GM19025 (cell line): ENCODE data around the gene TCP11.

ENCODE experiments used
- ATAC-seq: cut with Tn5 transposase; IDR thresholded peaks from one replicate; pipeline ENCODE4 v1.9.1; 2021; ENCODE audit warnings: mild to moderate bottlenecking, low read depth, moderate library complexity; ENCODE audit not compliant: unreplicated experiment

The TCP11 gene

GRCh38 chr6:35096129-35096862 lies 44.8 kb downstream of the TCP11 start:
- ATAC-seq: no peak

DNA sequence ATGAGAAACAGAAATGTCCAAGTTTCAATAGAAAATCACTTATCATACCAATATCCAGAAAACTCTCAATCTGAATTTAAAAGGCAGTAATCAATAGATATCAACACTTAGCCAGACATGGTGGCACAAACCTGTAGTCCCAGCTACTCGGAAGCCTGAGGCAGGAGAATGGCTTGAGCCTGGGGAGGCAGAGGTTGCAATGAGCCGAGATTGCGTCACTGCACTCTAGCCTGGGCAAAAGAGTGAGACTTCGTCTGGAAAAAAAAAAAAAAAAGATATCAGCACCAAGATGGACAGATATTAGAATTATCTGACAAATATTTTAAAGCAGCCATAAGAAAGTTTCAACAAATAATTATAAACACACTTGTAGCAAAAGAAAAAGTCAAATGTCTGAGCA lies 47.0 kb downstream of the TCP11 start:
- no peak for ATAC-seq

DNA sequence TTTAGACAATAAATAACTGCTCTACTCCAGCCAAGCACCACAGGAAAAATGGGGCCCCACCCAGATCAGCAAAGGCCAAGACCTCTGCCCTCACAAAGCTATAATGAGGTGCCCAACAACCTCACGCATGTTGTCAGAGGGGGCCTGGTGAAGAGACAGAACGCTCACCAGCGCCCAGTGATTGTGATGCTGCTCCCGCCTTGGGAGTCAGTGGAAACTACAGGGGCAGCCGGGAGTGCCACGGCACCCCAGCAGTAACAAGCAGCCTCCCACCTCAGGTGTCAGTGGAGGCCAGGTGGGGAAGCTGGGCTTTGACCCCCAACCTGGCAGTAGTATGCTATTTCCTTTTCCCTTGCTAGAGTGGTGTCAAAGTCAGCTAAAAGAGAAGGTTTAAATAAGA lies 47.4 kb downstream of the TCP11 start:
- no peak for ATAC-seq

- ATAC-seq: no peak
These were observed 48.1 kb downstream of the TCP11 start for GRCh38 chr6:35093118-35093445.

DNA sequence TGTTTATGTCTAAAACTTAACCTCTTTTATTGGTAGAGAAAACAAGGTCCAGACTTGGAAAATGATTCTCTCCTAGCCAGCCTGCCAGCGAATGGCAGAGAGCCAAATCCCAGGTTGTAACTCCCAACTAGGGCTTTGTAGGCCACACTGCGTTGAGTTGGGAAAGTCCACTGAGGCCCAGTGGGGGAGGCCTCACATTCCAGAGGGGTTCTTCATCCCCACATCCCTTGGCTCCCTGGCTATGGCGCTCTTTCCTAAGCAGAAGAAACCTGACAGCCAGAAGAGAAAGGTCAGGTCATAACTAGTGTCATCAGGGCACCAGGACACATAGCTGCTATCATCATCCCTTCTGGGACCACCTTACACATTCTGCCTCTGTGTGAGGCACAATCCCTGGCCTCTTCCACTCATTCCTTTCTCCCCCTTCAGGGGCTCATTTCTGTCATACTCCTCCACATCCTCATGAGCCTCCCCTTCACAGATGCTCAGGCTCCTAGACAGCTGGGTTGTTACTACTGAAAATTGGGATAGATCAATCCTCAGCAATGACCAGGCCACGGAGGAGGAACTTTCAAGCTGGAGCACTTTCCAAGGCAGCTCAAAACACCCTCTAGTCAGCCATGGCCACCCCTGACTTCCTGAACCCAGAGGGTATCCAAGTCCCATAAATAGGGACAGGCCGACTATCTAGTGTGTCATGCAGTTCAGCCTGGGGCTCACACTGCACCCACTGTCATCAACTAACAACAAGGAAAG lies 48.6 kb downstream of the TCP11 start:
- ATAC-seq: no peak

DNA sequence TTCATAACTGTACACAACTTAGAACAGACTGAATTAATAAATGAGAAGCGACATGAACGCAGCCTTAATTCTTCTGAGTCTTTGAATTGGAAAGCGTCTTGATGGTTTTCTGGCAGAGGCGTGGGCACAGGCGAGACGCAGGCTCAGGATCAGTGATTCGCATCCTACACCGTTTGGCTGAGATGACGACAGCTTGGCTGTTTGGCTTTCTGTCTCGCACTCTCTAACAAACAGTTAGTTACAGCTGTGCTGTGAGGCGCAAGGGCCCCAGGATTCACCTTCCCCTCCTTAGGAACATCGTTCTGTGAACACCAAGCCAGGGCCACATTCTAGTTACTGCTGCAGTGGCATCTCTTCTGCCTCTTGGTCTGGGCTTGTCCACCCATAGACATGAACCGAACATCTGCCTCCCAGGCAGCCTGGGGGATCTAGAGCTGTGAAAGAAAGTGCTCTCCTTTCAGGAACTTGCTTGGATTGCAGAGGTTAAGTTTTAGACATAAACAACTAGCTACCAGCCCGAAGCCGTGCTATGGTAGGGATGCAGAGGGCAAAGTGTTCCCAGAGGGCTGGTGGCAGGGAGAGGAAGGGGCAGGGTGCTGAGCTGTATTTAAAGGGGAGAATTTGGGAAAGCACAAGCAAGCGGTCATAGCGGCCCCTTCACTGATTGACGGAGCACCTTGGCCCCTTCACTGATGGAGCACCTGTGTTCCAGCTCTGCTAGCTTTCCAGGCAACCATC lies 49.6 kb downstream of the TCP11 start:
- no peak for ATAC-seq

DNA sequence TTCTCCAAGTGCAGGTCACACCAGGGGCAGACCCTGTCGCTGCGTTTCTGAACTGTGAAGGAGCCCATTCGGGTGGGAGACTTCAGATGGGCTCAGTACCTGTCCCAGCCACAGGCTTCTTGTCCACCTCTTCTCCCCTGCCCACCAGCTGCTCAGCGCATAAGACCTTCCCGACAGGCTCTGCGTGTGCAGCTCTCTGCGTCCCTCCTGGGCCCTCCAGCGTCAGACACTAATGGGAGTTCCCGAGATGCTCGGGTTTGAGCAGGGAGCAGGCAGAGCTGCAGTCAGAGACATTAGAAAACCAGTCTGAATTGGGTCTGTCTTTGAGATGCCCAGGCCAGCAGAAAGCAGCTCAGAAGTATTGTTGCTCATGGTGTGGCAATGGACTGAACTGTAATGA lies 50.4 kb downstream of the TCP11 start:
- no peak for ATAC-seq

DNA sequence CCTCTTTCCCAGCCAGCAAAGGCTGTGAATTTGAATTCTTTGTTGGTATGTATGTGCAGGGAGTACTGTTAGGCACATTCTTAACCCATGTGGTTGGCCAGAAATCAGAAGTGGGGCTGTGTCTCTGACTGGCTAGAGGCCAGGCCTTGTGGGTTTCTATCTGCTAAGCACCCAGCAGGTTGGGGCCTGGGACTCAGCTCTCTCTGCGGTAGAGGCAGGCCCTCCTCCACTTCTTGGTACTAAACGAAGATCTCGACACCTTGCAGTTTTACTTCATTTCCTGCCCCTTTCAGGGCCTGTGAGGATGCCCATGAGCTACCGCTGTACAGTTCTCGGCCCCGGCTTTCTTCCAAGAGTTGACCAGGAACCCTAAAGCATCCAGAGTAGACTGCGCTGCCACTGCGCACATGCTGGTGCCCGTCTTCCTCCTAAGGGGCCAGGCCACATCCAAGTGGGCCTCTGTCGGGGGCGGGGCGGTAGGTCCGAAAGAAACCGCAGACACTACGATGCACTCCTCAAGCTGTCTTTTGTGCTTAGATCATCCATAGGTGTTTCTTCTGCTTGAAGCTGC lies 51.1 kb downstream of the TCP11 start:
- ATAC-seq: no peak

GRCh38 chr6:35089216-35089934 lies 51.8 kb downstream of the TCP11 start:
- ATAC-seq: no peak

DNA sequence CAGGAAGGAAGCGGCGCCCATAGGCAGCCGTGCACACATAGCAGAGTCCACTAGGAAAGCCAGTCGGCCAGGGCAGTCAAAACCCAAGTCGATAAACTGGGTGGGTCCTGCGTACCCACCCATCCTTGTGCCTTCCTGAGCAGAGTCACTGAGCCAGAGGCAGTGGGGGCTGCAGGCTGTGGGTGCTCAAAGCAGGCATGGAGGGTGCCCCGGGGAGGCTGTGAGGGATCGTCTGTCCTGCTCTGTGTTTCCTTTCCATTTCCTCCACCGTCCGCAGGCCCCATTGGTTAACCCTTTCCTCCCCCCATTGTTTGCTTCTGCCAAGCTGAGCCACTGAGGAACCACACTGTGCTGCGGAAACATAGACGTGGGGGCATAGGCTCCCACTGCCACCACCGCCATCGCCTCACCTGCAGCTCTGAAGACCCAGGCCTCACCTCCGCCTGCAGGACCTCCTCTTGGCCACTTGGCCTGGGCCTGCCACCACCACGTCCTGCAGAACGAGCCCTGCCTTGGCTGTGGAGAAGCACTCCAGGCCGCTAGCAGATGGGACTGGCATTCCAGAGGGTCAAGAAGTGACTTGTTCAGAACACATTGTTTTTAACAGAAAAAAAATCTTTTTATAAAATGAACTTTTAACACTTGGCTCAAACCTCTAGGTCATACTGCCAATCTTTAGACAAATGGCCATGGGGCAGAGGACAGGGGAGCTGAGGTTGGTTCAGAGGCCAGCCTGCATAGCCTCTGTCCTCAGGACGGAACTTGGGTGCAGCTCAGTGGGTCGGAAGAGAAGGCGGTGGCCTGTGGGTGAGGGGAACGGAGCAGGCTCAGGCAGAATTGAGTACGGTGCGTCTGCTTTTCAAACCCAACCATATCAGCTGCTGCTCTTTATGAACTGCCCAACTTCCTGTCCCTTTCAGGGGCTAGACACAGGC lies 52.6 kb downstream of the TCP11 start:
- ATAC-seq: no peak

GRCh38 chr6:35087361-35088280 lies 53.5 kb downstream of the TCP11 start:
- no peak for ATAC-seq

DNA sequence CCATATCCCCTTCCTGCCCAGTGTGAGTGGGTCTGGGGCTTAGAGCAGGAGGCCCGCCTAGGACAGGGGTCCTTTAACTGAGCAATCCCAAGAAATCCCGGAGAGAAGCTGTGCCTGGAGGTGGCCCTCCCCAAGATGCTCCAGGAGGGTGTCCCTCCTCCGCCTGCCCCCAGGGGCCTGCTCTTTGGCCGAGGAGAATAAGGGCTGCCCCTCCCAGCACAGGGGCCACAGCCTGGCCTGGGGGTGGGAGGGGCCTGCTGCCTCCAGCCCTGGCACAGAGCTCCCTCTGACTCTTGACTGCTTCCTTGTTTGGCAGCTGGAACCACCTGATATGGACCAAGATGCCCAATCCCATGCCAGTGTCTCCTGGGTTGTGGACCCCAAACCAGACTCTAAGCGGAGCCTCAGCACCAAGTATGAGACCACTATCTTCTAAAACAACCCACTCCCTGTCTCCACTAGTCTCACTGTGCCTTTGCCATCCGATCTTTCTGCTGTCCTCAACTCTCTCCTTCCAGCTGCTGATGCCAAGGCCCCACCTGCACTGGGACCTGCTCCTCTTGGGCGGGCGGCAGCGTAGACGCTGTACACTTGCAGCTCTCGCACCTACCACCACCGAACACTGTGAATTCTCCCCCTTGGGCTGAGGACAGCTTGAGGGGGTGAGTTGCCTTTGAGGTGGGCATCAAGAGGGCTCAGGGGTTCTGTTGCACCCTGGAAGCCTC lies 54.3 kb downstream of the TCP11 start:
- no peak for ATAC-seq

DNA sequence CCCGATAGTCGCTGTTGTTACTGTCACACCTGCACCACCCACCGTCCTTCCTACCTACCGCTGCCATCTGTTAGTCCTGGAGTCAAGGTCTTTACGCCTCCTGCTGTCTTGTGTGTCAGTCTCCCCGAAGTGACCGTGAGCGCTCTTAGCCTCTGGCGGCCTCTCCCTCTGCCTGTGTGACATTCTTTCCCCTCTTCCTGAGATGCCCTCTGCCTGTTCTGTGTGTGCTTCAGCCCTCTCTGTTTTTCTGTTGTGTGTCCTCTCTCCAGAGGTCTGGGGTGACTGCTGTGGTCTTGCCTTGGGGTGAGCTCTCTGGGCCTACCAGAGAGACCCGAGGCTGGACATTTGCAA lies 54.9 kb downstream of the TCP11 start:
- ATAC-seq: no peak

- no peak for ATAC-seq
These were observed 55.5 kb downstream of the TCP11 start for GRCh38 chr6:35085359-35086281.

GRCh38 chr6:35084511-35085203 lies 56.5 kb downstream of the TCP11 start:
- ATAC-seq: no peak

DNA sequence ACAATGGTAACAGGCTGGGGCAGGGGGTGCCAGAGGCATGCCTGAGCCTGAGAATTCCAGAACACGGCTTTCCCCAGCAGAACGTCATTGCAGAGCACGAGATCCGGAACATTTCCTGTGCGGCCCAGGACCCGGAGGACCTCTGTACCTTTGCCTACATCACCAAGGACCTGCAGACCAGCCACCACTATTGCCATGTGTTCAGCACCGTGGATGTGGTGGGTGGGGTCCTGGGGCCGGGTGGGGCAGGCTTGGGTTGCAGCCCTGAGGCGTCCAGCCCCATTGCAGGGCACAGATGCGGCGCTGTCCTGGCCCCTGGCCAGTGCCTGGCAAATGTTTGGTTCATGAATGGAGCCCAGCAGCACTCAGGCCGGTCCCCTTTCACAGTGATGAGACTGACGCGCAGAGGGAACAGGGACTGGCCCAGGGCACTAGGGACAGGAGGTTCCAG lies 57.1 kb downstream of the TCP11 start:
- ATAC-seq: no peak
